Panc1 (cell line): ENCODE data around the gene GYPC. TPM values are rescaled to one million over a fixed set of nuclear protein-coding genes. Genes with fewer than 3 reads are reported as not detected.

Source experiments
- ATAC-seq: fragments of 200-7000 bp; cut with Tn5 transposase; 2 replicates; pipeline ENCODE4 v1.9.1; 2020; ENCODE audit warnings: mild to moderate bottlenecking, moderate library complexity
- BruUV-seq: library from RNA; stranded (reverse); fragments of 400-500 nt; replicated peaks from 2 replicates; lab custom pipeline; 2021; lab: Mats Ljungman, UMichigan
- CTCF ChIA-PET: fragments of 300-600 bp; sonication (Branson Sonifier 250); formaldehyde crosslinking; loops from one replicate; lab custom pipeline; 2022; ENCODE audit warnings: antibody characterized with exemption; lab: Charles Lee
- POLR2A ChIA-PET: fragments of 300-600 bp; sonication (Branson Sonifier 250); formaldehyde crosslinking; loops from one replicate; lab custom pipeline; 2022; ENCODE audit warnings: antibody characterized with exemption; lab: Charles Lee
- DNase-seq: peaks from one replicate; pipeline ENCODE4 v3.0.0-alpha.2; 2010; ENCODE audit warnings: low read depth, low spot score
- H3K27ac ChIP-seq: 2 replicates; pipeline ENCODE4 v1.5.1; 2011; ENCODE audit warnings: mild to moderate bottlenecking, low read length, inconsistent platforms
- H3K27me3 ChIP-seq: fragments of 200-500 bp; sonication (Bioruptor generic); 2 replicates; pipeline ENCODE4 v1.6.0; 2014; ENCODE audit warnings: low read length, inconsistent platforms; ENCODE audit not compliant: control insufficient read depth, insufficient read depth
- H3K36me3 ChIP-seq: fragments of 200-500 bp; sonication (Bioruptor generic); 2 replicates; pipeline ENCODE4 v1.5.1; 2014; ENCODE audit warnings: inconsistent platforms, mild to moderate bottlenecking, low read length, moderate library complexity; ENCODE audit not compliant: control insufficient read depth, insufficient read depth
- H3K4me1 ChIP-seq: 2 replicates; pipeline ENCODE4 v1.5.1; 2011; ENCODE audit warnings: inconsistent platforms, mild to moderate bottlenecking, low read length, moderate library complexity; ENCODE audit not compliant: control insufficient read depth, insufficient read depth
- H3K4me3 ChIP-seq, 2 experiments: 2 replicates each; pipeline ENCODE4 v1.5.1; 2011 to 2012; ENCODE audit warnings: low read depth in 2 of 2, low read length in 2 of 2, mild to moderate bottlenecking in 2 of 2, inconsistent platforms in 1 of 2, moderate library complexity in 1 of 2
- H3K9me3 ChIP-seq: fragments of 200-500 bp; sonication (Bioruptor generic); 2 replicates; pipeline ENCODE4 v1.5.1; 2014; ENCODE audit warnings: low read depth, mild to moderate bottlenecking, inconsistent platforms, low read length, moderate library complexity; ENCODE audit not compliant: control insufficient read depth, insufficient read depth
- CTCF ChIP-seq: fragments of 450-650 bp; IDR thresholded peaks from 2 replicates; pipeline ENCODE4 v1.5.1; 2017; ENCODE audit warnings: mild to moderate bottlenecking
- POLR2AphosphoS5 ChIP-seq: IDR thresholded peaks from 2 replicates; pipeline ENCODE4 v1.6.1; 2012; ENCODE audit warnings: mild to moderate bottlenecking, low read depth, low read length, moderate library complexity
- REST ChIP-seq, 2 experiments: IDR thresholded peaks; 2 replicates each; pipeline ENCODE4 v1.6.1; 2011 to 2012; ENCODE audit warnings: low read depth in 2 of 2, control low read depth in 1 of 2, low read length in 1 of 2, mild to moderate bottlenecking in 1 of 2, moderate library complexity in 1 of 2; ENCODE audit not compliant: insufficient read depth in 1 of 2
- SIN3A ChIP-seq: IDR thresholded peaks from 2 replicates; pipeline ENCODE4 v1.6.1; 2012; ENCODE audit warnings: low read depth, mild to moderate bottlenecking, low read length, moderate library complexity, borderline replicate concordance; ENCODE audit not compliant: insufficient read depth
- TCF7L2 ChIP-seq: IDR thresholded peaks from 2 replicates; pipeline ENCODE4 v1.6.1; 2011; ENCODE audit warnings: mild to moderate bottlenecking, low read depth, low read length, inconsistent platforms
- in situ Hi-C: cut with HindIII; loops from 2 replicates; pipeline ENCODE4 v1.10.0; 2016; ENCODE audit warnings: low sequenced_read_pairs, low pct_unique_long_range_greater_than_20kb
- intact Hi-C: fragments of 100-400 bp; cut with micrococcal nuclease; formaldehyde crosslinking; loops from one replicate; pipeline ENCODE4 v1.10.0; 2022; ENCODE audit not compliant: unreplicated experiment
- total RNA-seq: library from RNA; stranded (reverse); gene quantifications from one replicate; pipeline ENCODE4 v1.2.1, GENCODE V29; 2021; ENCODE audit not compliant: unreplicated experiment

Gene GYPC
- total RNA-seq, 1 experiment from 2014 or later = 0.57 TPM

GRCh38 chr2:126665483-126665882, 9.5 kb downstream of the GYPC start:
- no peaks in the 10 kb centered on the region for H3K4me1 ChIP-seq
- no peak for TF ChIP-seq SIN3A
- no peak for TF ChIP-seq REST (IDR thresholded peaks at IDR 0.05; ENCODE audit: insufficient read depth in 1 of 2, low read depth in 2 of 2, low read length in 1 of 2)
- TF ChIP-seq CTCF = no peak
- TF ChIP-seq TCF7L2 = no peak
- TF ChIP-seq POLR2AphosphoS5 = no peak
- BruUV-seq = no TSS peak
- ChIA-PET CTCF (no interaction called here), POLR2A (no interaction called here)
- no peak overlapping the region for H3K27ac ChIP-seq
- DNase-seq (no peak), ATAC-seq (no peak)
- in situ Hi-C loops = no loop called here
- H3K4me3 ChIP-seq = no peak overlapping the region
- H3K36me3 ChIP-seq = no peaks in the 10 kb centered on the region
- intact Hi-C loops = no loop called here
- H3K9me3 ChIP-seq = no peaks in the 10 kb centered on the region
- no peaks in the 10 kb centered on the region for H3K27me3 ChIP-seq

GRCh38 chr2:126668254-126668653, 12.3 kb downstream of the GYPC start:
- BruUV-seq = no TSS peak
- Histone ChIP-seq H3K4me1 (no peaks in the 10 kb centered on the region), H3K27ac (no peak overlapping the region), H3K36me3 (no peaks in the 10 kb centered on the region), H3K9me3 (no peaks in the 10 kb centered on the region), H3K4me3 (no peak overlapping the region), H3K27me3 (no peaks in the 10 kb centered on the region)
- DNase-seq (no peak), ATAC-seq (no peak)
- ChIA-PET POLR2A (no interaction called here), CTCF (no interaction called here)
- intact Hi-C loops (no loop called here), in situ Hi-C loops (no loop called here)
- TF ChIP-seq POLR2AphosphoS5 (no peak), TCF7L2 (no peak), CTCF (no peak), SIN3A (no peak), REST (IDR thresholded peaks at IDR 0.05; ENCODE audit: insufficient read depth in 1 of 2, low read depth in 2 of 2, low read length in 1 of 2) (no peak)
